AG04449 (cell line): Measurements from ENCODE around the gene HOXD12.

Experiments used
- CTCF ChIA-PET: fragments of 350-600 bp; formaldehyde crosslinking; extraction: SDS; loops from one replicate; lab custom pipeline; 2021; ENCODE audit warnings: antibody characterized with exemption; lab: Yijun Ruan, JAX
- POLR2A ChIA-PET: fragments of 400-600, 350-600 bp; formaldehyde crosslinking; extraction: SDS; loops from one replicate; lab custom pipeline; 2020; ENCODE audit warnings: antibody characterized with exemption, inconsistent platforms; lab: Yijun Ruan, JAX
- DNase-seq: peaks from one replicate; pipeline ENCODE4 v3.0.0-alpha.2; 2010; ENCODE audit warnings: low read depth, low spot score
- H3K4me3 ChIP-seq: 2 replicates; pipeline ENCODE4 v1.5.1; 2011; ENCODE audit warnings: low read depth, mild to moderate bottlenecking, control low read depth, low read length
- TF ChIP-seq, protein P1 (sequence below): IDR thresholded peaks from one replicate; pipeline ENCODE4 v1.5.1; 2011; ENCODE audit warnings: mild to moderate bottlenecking, moderate library complexity, low read length, control low read depth, inconsistent platforms; ENCODE audit not compliant: insufficient read depth; ENCODE audit errors: missing control alignments

Gene HOXD12

GRCh38 chr2:176099728-176100546 lies at the start of gene HOXD12:
Gene HOXD12 (plus strand): TSS chr2:176099795. CDS start chr2:176099802, 7 bp downstream.
- POLR2A ChIA-PET, result no interaction called here
- TF ChIP-seq, protein P1, sequence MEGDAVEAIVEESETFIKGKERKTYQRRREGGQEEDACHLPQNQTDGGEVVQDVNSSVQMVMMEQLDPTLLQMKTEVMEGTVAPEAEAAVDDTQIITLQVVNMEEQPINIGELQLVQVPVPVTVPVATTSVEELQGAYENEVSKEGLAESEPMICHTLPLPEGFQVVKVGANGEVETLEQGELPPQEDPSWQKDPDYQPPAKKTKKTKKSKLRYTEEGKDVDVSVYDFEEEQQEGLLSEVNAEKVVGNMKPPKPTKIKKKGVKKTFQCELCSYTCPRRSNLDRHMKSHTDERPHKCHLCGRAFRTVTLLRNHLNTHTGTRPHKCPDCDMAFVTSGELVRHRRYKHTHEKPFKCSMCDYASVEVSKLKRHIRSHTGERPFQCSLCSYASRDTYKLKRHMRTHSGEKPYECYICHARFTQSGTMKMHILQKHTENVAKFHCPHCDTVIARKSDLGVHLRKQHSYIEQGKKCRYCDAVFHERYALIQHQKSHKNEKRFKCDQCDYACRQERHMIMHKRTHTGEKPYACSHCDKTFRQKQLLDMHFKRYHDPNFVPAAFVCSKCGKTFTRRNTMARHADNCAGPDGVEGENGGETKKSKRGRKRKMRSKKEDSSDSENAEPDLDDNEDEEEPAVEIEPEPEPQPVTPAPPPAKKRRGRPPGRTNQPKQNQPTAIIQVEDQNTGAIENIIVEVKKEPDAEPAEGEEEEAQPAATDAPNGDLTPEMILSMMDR, result no peak
- DNase-seq, result no peak
- H3K4me3 ChIP-seq, result no peak within 1 kb of the TSS
- CTCF ChIA-PET, result interaction anchor here (6.3 kb wide), 1 partner anchor 733 kb away, joined by 82 read pairs; no protein-coding TSS in a partner anchor

DNA sequence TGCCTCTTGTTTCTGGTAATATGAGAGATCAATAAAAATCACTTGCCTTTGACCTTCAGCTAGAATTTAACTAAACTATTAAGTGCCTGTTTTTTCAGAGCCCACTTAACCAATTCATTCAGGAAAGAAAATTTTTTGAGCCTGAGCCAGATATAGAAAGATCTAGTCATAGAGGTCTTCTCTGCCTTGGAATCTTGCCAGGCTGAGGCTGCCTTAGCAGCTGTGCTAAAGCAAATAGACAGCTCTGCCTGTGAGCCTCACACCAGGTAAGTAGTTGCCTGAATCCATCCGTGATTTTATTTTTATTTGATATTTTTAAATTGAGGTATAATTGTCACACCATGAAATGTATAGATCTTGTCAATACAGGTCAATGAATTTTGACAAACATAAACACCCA lies 43.2 kb upstream of the HOXD12 start:
- DNase-seq, result no peak
- CTCF ChIA-PET, result interaction anchor here (1.5 kb wide), 1 partner anchor 26 kb away, joined by 3 read pairs; no protein-coding TSS in a partner anchor
- TF ChIP-seq, protein P1, result no peak
- no peak overlapping the region for H3K4me3 ChIP-seq
- POLR2A ChIA-PET, result no interaction called here

- DNase-seq, result no peak
- TF ChIP-seq, protein P1, result no peak
- POLR2A ChIA-PET, result no interaction called here
- CTCF ChIA-PET, result no interaction called here
- H3K4me3 ChIP-seq, result no peak overlapping the region
These were observed 35.6 kb upstream of the HOXD12 start for GRCh38 chr2:176063958-176064357.

DNA sequence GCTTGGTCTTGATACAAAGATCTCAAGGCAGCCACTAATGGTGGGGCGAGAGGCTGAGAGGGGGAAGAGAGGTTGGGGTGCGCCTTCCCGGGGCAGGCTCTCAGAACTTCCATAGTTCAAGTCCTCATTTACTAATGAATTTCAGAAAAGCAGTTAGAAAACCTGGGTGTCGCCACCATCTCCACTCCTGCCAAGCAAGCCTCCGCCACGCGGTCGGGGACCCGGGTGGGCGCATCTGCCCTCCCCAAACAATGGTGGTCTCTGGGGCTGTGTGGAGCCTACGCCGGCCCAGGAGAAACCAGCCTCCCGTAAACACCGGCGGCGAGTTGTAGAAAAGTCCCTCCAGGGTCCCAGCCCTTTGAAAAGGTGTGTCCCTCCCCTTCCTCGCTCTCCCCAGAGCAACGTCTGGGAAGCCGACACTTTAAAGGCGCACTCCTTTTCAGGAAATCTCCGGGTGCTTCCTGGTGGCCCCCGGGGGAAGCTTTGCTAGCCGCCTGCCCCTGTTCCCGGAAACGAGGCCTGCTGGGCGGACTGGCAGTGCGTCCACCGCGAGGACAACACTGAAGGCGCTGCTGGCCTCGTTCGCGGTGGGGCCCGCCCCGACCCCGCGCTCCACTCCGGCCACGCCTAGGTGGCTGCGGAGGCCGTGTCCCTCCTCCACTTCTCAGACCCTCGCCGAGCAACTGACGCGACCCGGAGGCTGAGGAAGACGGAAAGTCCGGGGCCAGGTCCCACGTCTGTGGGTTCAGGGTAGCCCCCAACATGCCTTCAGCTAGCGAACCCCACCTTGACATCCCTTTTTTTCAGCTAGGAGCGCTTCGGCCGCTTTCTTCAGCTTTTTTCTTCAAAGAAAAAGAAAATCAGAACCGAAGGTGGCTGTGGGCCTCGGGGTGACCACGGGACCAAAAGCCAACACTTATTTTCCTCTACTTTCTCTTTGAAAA lies 32.7 kb upstream of the HOXD12 start:
- DNase-seq, result no peak
- POLR2A ChIA-PET, result no interaction called here
- TF ChIP-seq, protein P1, result no peak
- CTCF ChIA-PET, result interaction anchor here (0.9 to 1.3 kb wide), 2 partner anchors 12 to 377 kb away, joined by 3 read pairs; no protein-coding TSS in a partner anchor
- H3K4me3 ChIP-seq, result peak overlapping the region; percentile 15; the same call in 1 of the 2 replicates

GRCh38 chr2:176067589-176068418 lies 31.8 kb upstream of the HOXD12 start:
- H3K4me3 ChIP-seq, result peak overlapping the region; percentile 6; the same call in 1 of the 2 replicates
- POLR2A ChIA-PET, result no interaction called here
- TF ChIP-seq, protein P1, result no peak
- DNase-seq, result no peak
- CTCF ChIA-PET, result interaction anchor here (0.9 to 1.3 kb wide), 2 partner anchors 11 to 378 kb away, joined by 3 read pairs; no protein-coding TSS in a partner anchor
